SIG-M5 treated with dmso at 0.1 percent for 504 hours (cell line): ENCODE measurements around the gene ISG20L2.

Experiments used
- DNase-seq: peaks from one replicate; lab custom pipeline; 2025; ENCODE audit not compliant: unreplicated experiment; lab: John Stamatoyannopoulos, UW

The ISG20L2 gene

DNA sequence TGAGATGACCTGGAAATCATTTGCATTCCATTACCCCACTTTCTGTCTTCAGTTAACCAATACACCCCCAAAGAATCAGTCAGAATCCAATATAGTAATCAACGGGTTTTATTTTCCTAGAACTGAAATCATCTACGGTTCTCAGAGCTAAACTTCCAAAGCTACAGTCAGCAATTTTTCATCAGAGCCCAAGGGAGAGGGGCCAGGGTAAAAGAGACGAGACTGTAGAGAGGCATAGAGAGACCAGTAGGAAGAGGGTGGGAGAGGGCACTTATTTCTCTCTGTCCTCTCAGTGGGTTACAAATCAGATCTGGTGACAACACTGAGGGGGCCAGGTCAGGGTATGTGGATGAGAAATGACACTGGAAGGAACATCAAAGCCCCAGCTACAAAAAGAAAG, 13.5 kb upstream of the ISG20L2 start:
- no peak for DNase-seq

DNA sequence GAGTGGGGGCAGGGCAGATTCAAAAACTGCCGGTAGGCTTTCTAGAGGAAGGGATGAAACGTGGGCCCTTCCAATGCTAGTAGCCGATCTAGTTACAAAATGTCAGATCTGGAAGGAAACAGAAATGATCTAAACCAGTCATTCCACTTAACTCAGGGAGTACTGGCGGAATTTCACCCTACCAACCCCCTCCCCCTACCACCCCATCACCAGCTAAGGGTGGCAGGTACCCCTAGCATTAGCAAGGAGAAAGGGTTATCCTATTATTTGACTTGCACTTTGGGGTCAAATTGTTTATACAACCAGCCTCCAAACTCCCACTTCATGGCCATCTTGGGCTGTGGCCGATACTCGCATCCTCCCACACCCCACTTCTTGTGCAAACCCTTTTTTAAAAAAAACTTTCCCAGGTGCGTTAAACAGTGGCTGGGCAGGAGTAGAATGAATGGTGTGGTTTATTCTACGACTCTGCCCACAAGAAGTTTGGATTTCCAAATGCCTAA, 13.0 kb upstream of the ISG20L2 start:
- DNase-seq, result no peak

DNA sequence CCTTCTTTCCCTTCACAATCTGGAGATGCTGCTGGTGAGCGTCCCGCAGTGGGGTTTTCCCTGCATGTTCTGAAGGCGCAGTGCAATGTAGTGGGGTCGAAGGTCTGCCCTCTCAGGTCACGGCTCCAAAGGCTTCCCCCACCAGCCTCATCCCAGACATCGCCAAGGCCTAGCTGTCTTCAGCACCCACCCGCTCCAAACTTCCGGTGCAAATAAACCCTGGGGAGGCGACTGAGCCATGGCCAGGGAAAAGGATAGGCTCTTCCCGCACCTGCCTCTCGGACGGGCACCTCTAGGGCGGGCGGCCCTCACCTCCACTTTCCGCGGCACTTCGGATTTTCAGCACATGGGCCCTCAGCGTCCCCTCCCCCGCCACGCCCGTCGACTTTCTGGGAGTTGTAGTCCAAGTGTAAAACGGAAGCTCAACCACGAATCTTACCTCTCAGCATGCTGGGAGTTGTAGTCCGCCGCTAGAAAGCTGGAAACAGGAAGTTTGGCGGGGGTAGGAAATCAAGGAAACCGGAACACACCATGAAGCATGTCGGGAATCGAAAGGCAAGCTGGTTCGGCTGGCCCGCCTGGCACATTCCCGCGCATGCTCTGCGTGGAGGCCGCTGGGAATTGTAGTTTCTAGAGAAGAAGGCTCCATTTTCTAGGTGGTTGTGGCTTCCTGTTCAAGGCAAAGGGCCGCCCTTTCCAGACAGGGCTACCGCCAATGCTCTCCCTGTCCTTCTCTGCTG, 12.3 kb upstream of the ISG20L2 start, which contains the start of gene MRPL24:
MRPL24 (minus strand) TSS at position 348 of the 740 bp plus-strand sequence. CDS start 2,384 bp downstream, outside the sequence.
- DNase-seq, result peak; percentile 100

GRCh38 chr1:156740237-156740740, 11.7 kb upstream of the ISG20L2 start:
- DNase-seq, result no peak

DNA sequence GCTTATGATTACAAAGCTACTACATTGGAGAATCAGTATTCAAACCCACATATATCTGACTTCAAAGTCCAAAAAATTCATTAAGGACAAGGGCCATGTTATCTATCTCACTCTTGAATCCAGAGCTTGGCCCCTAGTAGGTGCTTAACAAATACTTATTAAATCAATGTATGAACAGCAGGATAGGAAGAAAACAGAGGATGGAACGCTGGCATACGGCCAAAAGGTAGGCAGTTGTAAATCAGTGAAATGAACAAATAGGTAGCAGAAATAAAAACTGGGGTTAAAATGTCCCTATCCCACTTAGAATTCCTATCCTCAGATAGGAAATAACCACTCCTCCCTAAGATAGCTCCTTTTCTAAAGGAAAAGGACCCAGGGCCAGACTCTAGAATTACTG, 10.3 kb upstream of the ISG20L2 start:
- no peak for DNase-seq

DNA sequence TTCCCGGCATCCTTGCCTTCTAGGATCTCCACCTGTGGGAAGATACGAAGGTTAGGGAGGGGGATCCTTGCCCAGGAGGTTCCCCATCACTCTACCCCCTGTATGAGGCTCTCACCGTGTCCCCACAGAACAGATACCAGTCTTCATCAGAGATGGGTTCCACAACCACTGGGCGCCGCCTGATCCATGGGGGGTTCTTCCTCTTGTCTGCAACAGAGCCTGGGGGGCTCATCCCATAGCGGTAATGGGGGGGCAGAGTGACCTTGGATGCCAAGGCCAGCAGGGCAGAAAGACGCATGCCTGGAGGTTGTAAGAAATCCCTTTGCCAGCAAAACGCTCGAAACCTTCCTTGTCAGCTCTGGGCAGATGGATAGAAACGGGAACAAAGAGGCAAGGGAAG, 9.8 kb upstream of the ISG20L2 start:
- no peak for DNase-seq

GRCh38 chr1:156733989-156734584, 5.5 kb upstream of the ISG20L2 start:
- no peak for DNase-seq

DNA sequence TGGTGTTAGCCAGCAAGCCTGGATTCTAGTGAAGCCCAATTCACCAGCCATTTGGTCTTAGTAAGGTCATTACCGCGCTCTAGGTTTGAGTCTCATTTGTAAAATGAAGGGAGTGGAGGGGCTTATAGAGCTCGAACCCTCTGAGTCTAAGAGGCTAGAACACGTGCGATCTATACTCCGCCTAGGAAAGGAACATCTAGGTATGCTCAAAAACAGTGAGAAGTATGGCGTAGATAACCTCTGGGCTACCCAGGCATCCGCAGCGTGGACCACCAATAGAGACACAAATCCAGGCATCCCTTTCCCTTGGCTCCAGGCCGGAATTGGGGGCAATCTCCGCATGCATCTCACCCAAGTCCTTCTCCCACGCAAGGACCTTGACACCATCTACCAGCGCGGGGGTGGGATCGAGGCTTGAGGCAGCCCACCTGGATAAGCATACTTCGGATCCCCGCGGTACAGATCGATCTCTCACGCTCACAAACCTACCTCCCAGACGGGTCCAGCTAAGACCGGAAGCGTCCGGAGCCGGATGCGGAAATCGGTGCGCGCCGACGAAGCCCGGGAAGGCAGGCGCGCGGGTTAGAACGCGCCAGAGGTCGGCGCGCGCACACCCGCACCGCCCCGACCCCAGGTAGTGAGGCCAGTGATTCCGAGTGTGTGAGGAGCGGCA, 504 bp downstream of the ISG20L2 start, which contains the start of gene METTL25B:
METTL25B (plus strand) TSS at position 544 of the 673 bp plus-strand sequence. CDS start 636 bp downstream, outside the sequence.
- DNase-seq, result peak; percentile 89

DNA sequence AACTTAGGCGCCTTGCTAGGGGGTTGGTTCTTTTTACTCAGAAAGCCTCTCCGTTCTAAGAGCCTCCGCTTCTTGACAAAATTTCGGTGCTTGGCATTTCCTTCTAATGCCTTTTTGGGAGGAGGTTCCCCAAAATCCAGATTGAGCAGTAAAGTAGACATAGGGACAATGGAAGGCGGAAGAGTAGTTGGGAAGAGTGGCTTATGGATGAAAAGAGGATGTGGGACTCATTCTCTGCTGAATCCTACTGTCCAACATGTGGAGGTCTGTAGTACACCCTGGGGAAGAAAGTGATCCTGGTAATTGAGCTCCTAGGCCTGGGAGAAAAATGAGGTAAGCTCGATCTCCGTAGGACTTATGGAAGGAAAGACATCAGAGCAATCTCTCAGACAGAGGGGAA, 1.1 kb downstream of the ISG20L2 start:
- no peak for DNase-seq

- peak; percentile 91 for DNase-seq
These were observed 1.9 kb downstream of the ISG20L2 start for GRCh38 chr1:156726549-156727226.

DNA sequence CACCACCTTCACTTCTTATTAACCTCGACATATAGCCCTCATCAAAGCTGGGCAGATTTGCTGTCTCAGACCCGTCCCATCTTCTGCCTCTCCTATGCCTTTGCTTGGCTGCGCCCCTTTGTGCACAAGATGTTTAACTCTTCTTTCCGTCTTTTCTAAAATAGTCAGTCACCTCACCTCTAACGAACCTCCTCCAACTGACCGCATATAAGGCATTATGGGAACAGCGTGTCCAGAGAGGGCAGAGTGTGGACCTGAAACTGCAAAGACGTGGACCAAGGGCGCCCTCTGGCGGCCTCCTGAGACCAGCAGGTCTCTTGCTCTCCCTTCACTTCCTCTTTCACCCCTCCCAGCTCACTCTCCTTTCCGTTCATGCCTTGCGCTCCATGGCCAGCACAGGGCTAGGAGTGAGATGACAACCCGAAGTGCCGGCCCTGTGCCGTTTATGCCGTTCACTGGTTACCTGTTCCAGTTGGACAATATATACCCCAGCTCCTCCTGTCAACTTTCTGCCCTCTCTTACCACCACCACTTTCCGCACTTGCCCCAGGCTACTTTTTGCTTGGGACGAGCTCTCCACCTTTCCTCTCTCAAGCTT, 2.8 kb downstream of the ISG20L2 start:
- peak; percentile 97 for DNase-seq

GRCh38 chr1:156721535-156721934, 7.0 kb downstream of the ISG20L2 start:
- DNase-seq, result no peak

DNA sequence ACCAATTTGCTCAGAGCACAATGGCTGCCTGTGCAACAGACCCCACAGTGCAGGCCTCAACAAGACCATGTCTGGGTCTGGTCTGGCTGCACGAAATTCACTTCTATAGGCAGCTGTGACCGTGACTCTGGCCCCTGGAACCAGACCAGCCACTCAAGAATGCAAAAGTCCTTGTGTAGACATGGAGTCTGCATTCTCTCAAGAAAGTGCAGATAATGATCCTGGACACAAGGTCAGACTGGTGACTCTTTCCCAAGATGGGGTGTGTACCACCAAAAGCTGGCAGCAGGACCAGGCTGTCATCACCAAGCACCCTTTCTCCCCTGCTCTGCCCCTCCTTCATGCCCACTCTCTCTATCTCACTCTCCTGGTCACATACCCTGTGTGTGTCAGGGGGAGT, 7.4 kb downstream of the ISG20L2 start:
- DNase-seq, result no peak

GRCh38 chr1:156717351-156717750, 11.2 kb downstream of the ISG20L2 start:
- DNase-seq, result no peak

GRCh38 chr1:156714830-156715229, 13.7 kb downstream of the ISG20L2 start:
- no peak for DNase-seq

DNA sequence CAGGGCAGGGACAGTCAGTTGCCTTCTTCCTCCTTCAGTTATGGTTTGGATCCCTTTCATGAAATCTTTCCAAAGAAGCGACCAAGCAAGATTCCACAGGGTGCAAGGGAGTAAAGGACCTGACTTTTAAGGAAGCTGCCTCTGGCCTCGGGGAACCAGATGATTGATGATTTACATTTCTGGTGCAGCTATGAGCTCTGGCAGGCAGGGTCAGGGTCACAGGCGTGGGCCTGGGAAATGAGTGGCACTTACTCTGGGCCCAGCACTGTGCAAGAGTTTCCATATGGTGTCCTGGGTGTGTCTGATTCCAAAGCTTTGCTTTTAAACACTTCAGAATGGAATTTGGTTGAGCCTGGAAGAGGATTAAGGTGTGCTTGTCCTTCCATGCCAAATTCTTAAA, 15.9 kb downstream of the ISG20L2 start:
- DNase-seq, result no peak

DNA sequence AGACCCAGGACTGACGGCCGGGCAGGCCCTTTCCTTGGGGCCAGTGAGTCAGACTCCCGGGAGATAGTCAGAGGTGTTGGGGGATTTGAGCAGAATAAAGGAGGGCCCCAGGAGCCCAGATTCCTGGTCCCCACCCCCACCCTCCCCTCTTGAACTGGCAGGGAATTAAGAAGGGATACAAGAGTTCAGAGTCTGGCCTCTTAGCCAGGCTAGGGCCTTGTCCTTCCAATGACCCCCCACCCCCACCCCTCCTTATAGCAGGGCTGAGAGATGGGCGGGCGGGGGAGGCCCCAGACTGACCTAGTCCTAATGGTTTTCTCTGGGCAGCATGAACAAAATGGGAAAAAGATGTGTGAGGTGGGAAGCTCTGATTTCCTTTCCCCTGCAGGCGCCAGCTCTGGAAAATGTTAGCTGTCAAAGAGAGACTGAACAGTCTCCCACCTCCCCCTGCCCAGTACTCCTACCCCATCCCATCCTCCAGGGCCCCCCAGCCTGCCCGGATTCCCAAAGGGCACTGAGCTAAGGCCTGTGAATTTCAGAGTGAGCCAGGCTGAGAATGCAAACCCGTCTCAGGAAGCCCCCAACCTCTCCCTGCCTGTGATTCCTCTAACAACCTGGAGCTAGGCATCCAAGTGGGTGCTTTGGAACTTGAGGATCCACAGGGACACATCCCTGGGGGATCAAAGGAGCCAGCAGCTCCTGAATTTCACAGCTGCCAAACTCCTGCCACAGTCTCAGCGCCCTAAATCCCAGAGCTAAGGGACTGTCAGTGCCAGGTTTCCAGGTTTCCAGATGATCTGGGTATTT, 17.4 kb downstream of the ISG20L2 start:
- no peak for DNase-seq

GRCh38 chr1:156709757-156710489, 18.6 kb downstream of the ISG20L2 start:
- no peak for DNase-seq

DNA sequence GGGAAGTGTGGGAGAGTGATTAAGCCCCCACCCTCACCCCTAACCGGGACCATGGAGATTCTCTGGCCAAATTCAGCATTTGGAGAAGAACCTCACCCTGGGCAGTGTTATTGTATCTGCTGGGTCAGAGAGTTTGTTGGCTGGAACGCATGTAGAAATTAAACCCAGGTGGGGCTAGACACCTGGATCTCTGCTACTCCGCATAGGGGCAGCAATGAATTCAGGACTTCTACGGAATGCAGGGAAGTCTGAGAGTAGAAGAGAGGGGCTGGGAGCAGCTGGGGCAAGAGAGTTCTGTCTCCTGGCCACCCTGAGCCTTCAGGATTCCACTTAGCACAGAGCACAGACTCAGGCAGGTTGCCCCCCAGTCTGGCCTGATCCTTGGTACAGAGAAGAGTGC, 19.5 kb downstream of the ISG20L2 start:
- DNase-seq, result no peak
